GM12878 (cell line): ENCODE results near the gene RNF41.

Source experiments
- ASH2L ChIP-seq: fragments of 300-600, 200-600 bp; sonication (generic); IDR thresholded peaks from 2 replicates; pipeline ENCODE4 v1.6.1; 2017; ENCODE audit warnings: low read depth, mild to moderate bottlenecking, borderline replicate concordance
- ATF3 ChIP-seq: IDR thresholded peaks from 2 replicates; pipeline ENCODE4 v1.6.1; 2011; ENCODE audit warnings: low read depth, mild to moderate bottlenecking, low read length, moderate library complexity, borderline replicate concordance; ENCODE audit errors: extremely low read depth
- BCLAF1 ChIP-seq: fragments of 450-650 bp; IDR thresholded peaks from 2 replicates; pipeline ENCODE4 v1.6.1; 2017; ENCODE audit warnings: antibody characterized with exemption, mild to moderate bottlenecking, moderate library complexity
- CEBPB ChIP-seq, 2 experiments: fragments of 150-350 bp in 1 of 2; IDR thresholded peaks; 2 replicates each; pipeline ENCODE4 v1.6.1; 2012 to 2014; ENCODE audit warnings: low read depth in 2 of 2, low read length in 2 of 2, borderline replicate concordance in 1 of 2, inconsistent platforms in 1 of 2
- CTCF ChIP-seq, 3 experiments: IDR thresholded peaks in 2 of 3; conservative IDR thresholded peaks in 1 of 3; 2 replicates each; pipeline ENCODE4 v1.5.1; 2011; ENCODE audit warnings: low read depth in 3 of 3, low read length in 3 of 3, mild to moderate bottlenecking in 3 of 3, control low read depth in 2 of 3, moderate library complexity in 2 of 3, inconsistent platforms in 1 of 3, mixed read lengths in 1 of 3; ENCODE audit not compliant: control insufficient read depth in 2 of 3, insufficient read depth in 1 of 3; ENCODE audit errors: extremely low read depth in 1 of 3
- EGR1 ChIP-seq, 2 experiments: IDR thresholded peaks; 1 replicate in 1 of 2; 2 replicates in 1 of 2; pipeline ENCODE4 v1.6.1; 2011 to 2012; ENCODE audit warnings: low read depth in 2 of 2, low read length in 2 of 2, borderline replicate concordance in 1 of 2, mild to moderate bottlenecking in 1 of 2, moderate library complexity in 1 of 2
- EP300 ChIP-seq, 2 experiments: fragments of 150-350 bp in 1 of 2; IDR thresholded peaks; 2 replicates each; pipeline ENCODE4 v1.6.1; 2011 to 2012; ENCODE audit warnings: low read depth in 2 of 2, low read length in 2 of 2, borderline replicate concordance in 1 of 2, improper control_type of control experiment in 1 of 2, inconsistent platforms in 1 of 2; ENCODE audit not compliant: control insufficient read depth in 1 of 2
- IKZF1 ChIP-seq: fragments of 450-650 bp; conservative IDR thresholded peaks from 2 replicates; pipeline ENCODE4 v1.6.1; 2017; ENCODE audit warnings: antibody characterized with exemption, mild to moderate bottlenecking
- JUND ChIP-seq: IDR thresholded peaks from 2 replicates; pipeline ENCODE4 v1.6.1; 2012; ENCODE audit warnings: low read depth, mild to moderate bottlenecking, low read length, improper control_type of control experiment, moderate library complexity
- KAT2A ChIP-seq: conservative IDR thresholded peaks from 2 replicates; pipeline ENCODE4 v1.6.1; 2011; ENCODE audit warnings: low read depth, low read length; ENCODE audit not compliant: control insufficient read depth
- KDM1A ChIP-seq: fragments of 200-600 bp; sonication (generic); IDR thresholded peaks from 2 replicates; pipeline ENCODE4 v1.6.1; 2016; ENCODE audit warnings: borderline replicate concordance
- SIN3A ChIP-seq: IDR thresholded peaks from 2 replicates; pipeline ENCODE4 v1.6.1; 2012; ENCODE audit warnings: low read depth, low read length, improper control_type of control experiment
- SMAD1 ChIP-seq: fragments of 450-650 bp; IDR thresholded peaks from 2 replicates; pipeline ENCODE4 v1.6.1; 2018; ENCODE audit warnings: mild to moderate bottlenecking, low read depth; ENCODE audit not compliant: partially characterized antibody
- ZBTB11 ChIP-seq: fragments of 450-650 bp; formaldehyde crosslinking; IDR thresholded peaks from 2 replicates; pipeline ENCODE4 v1.5.0; 2022; ENCODE audit warnings: mild to moderate bottlenecking, missing genetic modification characterization

- no peak for TF ChIP-seq CTCF (IDR thresholded peaks at IDR 0.05 in 2 of 3, conservative IDR thresholded peaks at IDR 0.05 in 1 of 3; ENCODE audit: control insufficient read depth in 2 of 3, extremely low read depth in 1 of 3, insufficient read depth in 1 of 3, low read depth in 3 of 3, low read length in 3 of 3)
- TF ChIP-seq SIN3A: no peak
- TF ChIP-seq KAT2A: no peak
- no peak for TF ChIP-seq SMAD1
- no peak for TF ChIP-seq IKZF1
- no peak for TF ChIP-seq EGR1 (IDR thresholded peaks at IDR 0.05; ENCODE audit: borderline replicate concordance in 1 of 2, low read depth in 2 of 2, low read length in 2 of 2)
- TF ChIP-seq ATF3: no peak
- TF ChIP-seq JUND: no peak
- no peak for TF ChIP-seq ZBTB11 (CRISPR knock-in tag)
- no peak for TF ChIP-seq BCLAF1
- TF ChIP-seq ASH2L: no peak
- TF ChIP-seq CEBPB (IDR thresholded peaks at IDR 0.05; ENCODE audit: borderline replicate concordance in 1 of 2, low read depth in 2 of 2, low read length in 2 of 2): no peak
- no peak for TF ChIP-seq EP300 (IDR thresholded peaks at IDR 0.05; ENCODE audit: borderline replicate concordance in 1 of 2, control insufficient read depth in 1 of 2, low read depth in 2 of 2, low read length in 2 of 2)
- TF ChIP-seq KDM1A: no peak
Observed at GRCh38 chr12:56267443-56268071, 45.8 kb upstream of the RNF41 start.
